ENCODE data around the gene CHCHD4.

GRCh38 chr3:14169871-14170270 is 45.2 kb upstream of the CHCHD4 start:
- TF ChIP-seq CTCF (IDR thresholded peaks at IDR 0.05) (no peak), POLR2A (IDR thresholded peaks at IDR 0.05) (no peak)
